ENCODE data around the gene VIPAS39. TPM values are rescaled to one million over a fixed set of nuclear protein-coding genes. Genes with fewer than 3 reads are reported as not detected.

Gene VIPAS39
- total RNA-seq, 1 donor from 2014 or later, result 22.9 TPM

- H3K4me3 Mint-ChIP-seq, result no peak overlapping the region
- DNase-seq (ENCODE audit: low read depth, low spot score), result no peak
- no peaks in the 10 kb centered on the region for H3K9me3 Mint-ChIP-seq
- TF ChIP-seq, protein P1, sequence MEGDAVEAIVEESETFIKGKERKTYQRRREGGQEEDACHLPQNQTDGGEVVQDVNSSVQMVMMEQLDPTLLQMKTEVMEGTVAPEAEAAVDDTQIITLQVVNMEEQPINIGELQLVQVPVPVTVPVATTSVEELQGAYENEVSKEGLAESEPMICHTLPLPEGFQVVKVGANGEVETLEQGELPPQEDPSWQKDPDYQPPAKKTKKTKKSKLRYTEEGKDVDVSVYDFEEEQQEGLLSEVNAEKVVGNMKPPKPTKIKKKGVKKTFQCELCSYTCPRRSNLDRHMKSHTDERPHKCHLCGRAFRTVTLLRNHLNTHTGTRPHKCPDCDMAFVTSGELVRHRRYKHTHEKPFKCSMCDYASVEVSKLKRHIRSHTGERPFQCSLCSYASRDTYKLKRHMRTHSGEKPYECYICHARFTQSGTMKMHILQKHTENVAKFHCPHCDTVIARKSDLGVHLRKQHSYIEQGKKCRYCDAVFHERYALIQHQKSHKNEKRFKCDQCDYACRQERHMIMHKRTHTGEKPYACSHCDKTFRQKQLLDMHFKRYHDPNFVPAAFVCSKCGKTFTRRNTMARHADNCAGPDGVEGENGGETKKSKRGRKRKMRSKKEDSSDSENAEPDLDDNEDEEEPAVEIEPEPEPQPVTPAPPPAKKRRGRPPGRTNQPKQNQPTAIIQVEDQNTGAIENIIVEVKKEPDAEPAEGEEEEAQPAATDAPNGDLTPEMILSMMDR (conservative IDR thresholded peaks at IDR 0.05), result peak; percentile 45
- H3K36me3 Mint-ChIP-seq (ENCODE audit: low read depth), result no peaks in the 10 kb centered on the region
- no peaks in the 10 kb centered on the region for H3K27me3 Mint-ChIP-seq (ENCODE audit: low read depth)
- H3K4me1 Mint-ChIP-seq, result no peaks in the 10 kb centered on the region
- no peak overlapping the region for H3K27ac Mint-ChIP-seq (ENCODE audit: unreplicated experiment)
Measured at GRCh38 chr14:77409131-77409533, 48.3 kb downstream of the VIPAS39 start.

DNA sequence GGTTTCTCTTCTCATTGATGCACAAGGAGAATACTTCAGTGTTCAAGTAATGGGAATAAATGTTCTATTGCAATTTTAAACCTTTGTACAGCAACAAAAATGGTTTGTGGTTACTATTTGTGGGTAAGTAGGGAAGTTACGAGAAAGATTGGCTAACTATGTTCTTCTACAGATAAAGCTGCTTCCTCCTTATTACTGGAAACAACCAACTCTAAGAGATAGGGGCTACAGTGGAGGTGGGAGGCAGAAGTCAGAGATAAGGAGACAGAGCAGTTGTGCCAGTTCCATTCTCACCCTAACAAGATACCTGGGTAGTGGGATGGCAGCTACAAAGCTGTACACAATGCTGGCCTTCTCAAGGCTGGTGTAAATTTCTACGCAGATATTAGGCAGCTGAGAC is 50.2 kb downstream of the VIPAS39 start:
- no peaks in the 10 kb centered on the region for H3K4me1 Mint-ChIP-seq
- no peaks in the 10 kb centered on the region for H3K9me3 Mint-ChIP-seq
- no peaks in the 10 kb centered on the region for H3K27me3 Mint-ChIP-seq (ENCODE audit: low read depth)
- H3K27ac Mint-ChIP-seq (ENCODE audit: unreplicated experiment), result no peak overlapping the region
- H3K36me3 Mint-ChIP-seq (ENCODE audit: low read depth), result no peaks in the 10 kb centered on the region
- DNase-seq (ENCODE audit: low read depth, low spot score), result no peak
- H3K4me3 Mint-ChIP-seq, result no peak overlapping the region
- TF ChIP-seq, protein P1 (conservative IDR thresholded peaks at IDR 0.05), result no peak

- TF ChIP-seq, protein P1 (conservative IDR thresholded peaks at IDR 0.05), result no peak
- DNase-seq (ENCODE audit: low read depth, low spot score), result no peak
- H3K4me1 Mint-ChIP-seq, result no peaks in the 10 kb centered on the region
Measured at GRCh38 chr14:77406718-77407117, 50.7 kb downstream of the VIPAS39 start.

GRCh38 chr14:77406086-77406485 is 51.3 kb downstream of the VIPAS39 start:
- Mint-ChIP-seq H3K9me3 (no peaks in the 10 kb centered on the region), H3K36me3 (ENCODE audit: low read depth) (no peaks in the 10 kb centered on the region), H3K27ac (ENCODE audit: unreplicated experiment) (no peak overlapping the region), H3K4me1 (no peaks in the 10 kb centered on the region), H3K4me3 (no peak overlapping the region), H3K27me3 (ENCODE audit: low read depth) (no peaks in the 10 kb centered on the region)
- DNase-seq (ENCODE audit: low read depth, low spot score), result no peak
- TF ChIP-seq, protein P1 (conservative IDR thresholded peaks at IDR 0.05), result no peak

More at GRCh38 chr14:77406718-77407117, 50.7 kb downstream of the VIPAS39 start:
- no peaks in the 10 kb centered on the region for H3K9me3 Mint-ChIP-seq
- H3K4me3 Mint-ChIP-seq, result no peak overlapping the region
- no peak overlapping the region for H3K27ac Mint-ChIP-seq (ENCODE audit: unreplicated experiment)
- H3K36me3 Mint-ChIP-seq (ENCODE audit: low read depth), result no peaks in the 10 kb centered on the region
- H3K27me3 Mint-ChIP-seq (ENCODE audit: low read depth), result no peaks in the 10 kb centered on the region

DNA sequence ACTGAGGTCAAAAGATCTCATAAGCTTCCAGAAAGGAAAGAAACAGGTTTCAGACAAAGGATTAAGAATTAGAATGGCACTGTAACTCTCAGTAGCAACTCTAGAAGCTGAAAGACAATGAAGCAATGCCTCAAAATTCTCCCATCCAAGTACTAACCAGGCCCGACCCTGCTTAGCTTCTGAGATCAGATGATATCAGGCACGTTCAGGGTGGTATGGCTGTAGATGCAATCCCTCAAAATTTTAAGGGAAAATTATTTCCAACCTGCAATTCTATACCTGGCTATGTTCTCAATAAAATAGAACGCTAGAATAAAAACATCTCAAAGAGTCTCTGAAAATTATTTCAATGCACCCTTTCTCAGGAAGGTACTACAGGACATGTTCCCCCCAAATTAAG is 53.6 kb downstream of the VIPAS39 start:
- Mint-ChIP-seq H3K27ac (ENCODE audit: unreplicated experiment) (no peak overlapping the region), H3K4me1 (no peaks in the 10 kb centered on the region), H3K4me3 (no peak overlapping the region), H3K27me3 (ENCODE audit: low read depth) (no peaks in the 10 kb centered on the region), H3K9me3 (no peaks in the 10 kb centered on the region), H3K36me3 (ENCODE audit: low read depth) (peaks cover 5% of the 10 kb centered on the region)
- TF ChIP-seq, protein P1 (conservative IDR thresholded peaks at IDR 0.05), result no peak
- no peak for DNase-seq (ENCODE audit: low read depth, low spot score)

GRCh38 chr14:77400216-77400615 is 57.2 kb downstream of the VIPAS39 start:
- no peak for DNase-seq (ENCODE audit: low read depth, low spot score)
- Mint-ChIP-seq H3K4me3 (no peak overlapping the region), H3K4me1 (no peaks in the 10 kb centered on the region), H3K27ac (ENCODE audit: unreplicated experiment) (no peak overlapping the region), H3K9me3 (peaks cover 3% of the 10 kb centered on the region), H3K36me3 (ENCODE audit: low read depth) (peaks cover 10% of the 10 kb centered on the region), H3K27me3 (ENCODE audit: low read depth) (no peaks in the 10 kb centered on the region)
- TF ChIP-seq, protein P1 (conservative IDR thresholded peaks at IDR 0.05), result no peak

All from neural crest cell (in vitro differentiated cells).